GM23338 (cell line): ENCODE results near the gene NDNF. TPM values are rescaled to one million over a fixed set of nuclear protein-coding genes. Genes with fewer than 3 reads are reported as not detected.

ENCODE experiments used
- ATAC-seq: fragments of 200-7000 bp; cut with Tn5 transposase; 3 replicates; pipeline ENCODE4 v1.9.1; 2020
- DNase-seq: peaks from one replicate; pipeline ENCODE4 v3.0.0-alpha.2; 2015; ENCODE audit warnings: low spot score
- H2AFZ ChIP-seq: fragments of 200-600 bp; sonication (generic); 2 replicates; pipeline ENCODE4 v1.8.0; 2016; ENCODE audit warnings: antibody characterized with exemption, mild to moderate bottlenecking, moderate library complexity
- H3F3A ChIP-seq: fragments of 200-600 bp; sonication (generic); replicated peaks from 2 replicates; pipeline ENCODE4 v1.8.0; 2017; ENCODE audit warnings: antibody characterized with exemption, mixed run types, low read depth
- H3K27ac ChIP-seq: fragments of 200-600 bp; sonication (generic); 2 replicates; pipeline ENCODE4 v1.6.1; 2016; ENCODE audit warnings: low read depth
- H3K27me3 ChIP-seq: fragments of 200-600 bp; sonication (generic); 2 replicates; pipeline ENCODE4 v1.8.0; 2016; ENCODE audit warnings: mild to moderate bottlenecking, mixed run types, moderate library complexity; ENCODE audit not compliant: insufficient read depth
- H3K36me3 ChIP-seq: fragments of 200-600 bp; sonication (generic); 2 replicates; pipeline ENCODE4 v1.8.0; 2016; ENCODE audit warnings: mild to moderate bottlenecking; ENCODE audit not compliant: insufficient read depth
- H3K4me1 ChIP-seq: fragments of 200-600 bp; sonication (generic); 2 replicates; pipeline ENCODE4 v1.8.0; 2016; ENCODE audit warnings: mild to moderate bottlenecking, moderate library complexity; ENCODE audit not compliant: insufficient read depth
- H3K4me2 ChIP-seq: fragments of 200-600 bp; sonication (generic); 2 replicates; pipeline ENCODE4 v1.7.1; 2017; ENCODE audit warnings: mixed run types
- H3K4me3 ChIP-seq: fragments of 200-600 bp; sonication (generic); 2 replicates; pipeline ENCODE4 v1.6.1; 2016; ENCODE audit warnings: mixed run types
- H3K79me2 ChIP-seq: fragments of 200-600 bp; sonication (generic); replicated peaks from 2 replicates; pipeline ENCODE4 v1.8.0; 2017; ENCODE audit warnings: mild to moderate bottlenecking; ENCODE audit not compliant: insufficient read depth
- H3K9me2 ChIP-seq: fragments of 200-600 bp; sonication (generic); 2 replicates; pipeline ENCODE4 v1.8.0; 2017; ENCODE audit not compliant: insufficient read depth
- H4K20me1 ChIP-seq: fragments of 200-600 bp; sonication (generic); replicated peaks from 2 replicates; pipeline ENCODE4 v1.8.0; 2017; ENCODE audit warnings: mild to moderate bottlenecking; ENCODE audit not compliant: insufficient read depth
- H3K27ac Mint-ChIP-seq: 2 replicates; pipeline ENCODE4 v1.8.0; 2020; ENCODE audit warnings: inconsistent platforms, mild to moderate bottlenecking, moderate library complexity, mixed read lengths
- H3K27me3 Mint-ChIP-seq: 3 replicates; pipeline ENCODE4 v1.8.0; 2022; ENCODE audit warnings: low read depth, mild to moderate bottlenecking, moderate library complexity, mixed read lengths, inconsistent platforms; ENCODE audit not compliant: insufficient read depth, poor library complexity
- H3K36me3 Mint-ChIP-seq: 3 replicates; pipeline ENCODE4 v1.8.0; 2021; ENCODE audit warnings: low read depth, mild to moderate bottlenecking, inconsistent platforms, moderate library complexity, mixed read lengths
- H3K4me1 Mint-ChIP-seq: 3 replicates; pipeline ENCODE4 v1.8.0; 2020; ENCODE audit warnings: mild to moderate bottlenecking, inconsistent platforms, mixed read lengths
- H3K4me3 Mint-ChIP-seq: 3 replicates; pipeline ENCODE4 v1.8.0; 2021; ENCODE audit warnings: moderate library complexity, mild to moderate bottlenecking, inconsistent platforms, mixed read lengths
- H3K9me3 Mint-ChIP-seq: 3 replicates; pipeline ENCODE4 v1.8.0; 2020; ENCODE audit warnings: moderate library complexity, mild to moderate bottlenecking, inconsistent platforms, mixed read lengths
- CREB1 ChIP-seq: fragments of 250-450 bp; sonication (Bioruptor Pico); IDR thresholded peaks from 2 replicates; pipeline ENCODE4 v1.5.0; 2020; ENCODE audit warnings: low read depth, mild to moderate bottlenecking, moderate library complexity
- ETS1 ChIP-seq: IDR thresholded peaks from 2 replicates; pipeline ENCODE4 v1.6.1; 2016; ENCODE audit warnings: antibody characterized with exemption
- EZH2 ChIP-seq: fragments of 200-600 bp; sonication (generic); IDR thresholded peaks from one replicate; pipeline ENCODE4 v1.8.0; 2017; ENCODE audit warnings: antibody characterized with exemption, mild to moderate bottlenecking, low read depth; ENCODE audit not compliant: unreplicated experiment
- EZH2phosphoT487 ChIP-seq: fragments of 200-600 bp; sonication (generic); IDR thresholded peaks from one replicate; pipeline ENCODE4 v1.8.1; 2018; ENCODE audit warnings: antibody characterized with exemption; ENCODE audit not compliant: unreplicated experiment
- NANOG ChIP-seq: IDR thresholded peaks from 2 replicates; pipeline ENCODE4 v1.6.1; 2016; ENCODE audit warnings: antibody characterized with exemption, borderline replicate concordance
- ZNF331 ChIP-seq: fragments of 250-450 bp; sonication (Bioruptor Pico); IDR thresholded peaks from 2 replicates; pipeline ENCODE4 v1.5.0; 2020; ENCODE audit warnings: low read depth, mild to moderate bottlenecking, moderate library complexity
- ZNF462 ChIP-seq: fragments of 250-450 bp; sonication (Bioruptor Pico); IDR thresholded peaks from 2 replicates; pipeline ENCODE4 v1.5.0; 2020; ENCODE audit warnings: mild to moderate bottlenecking, moderate library complexity
- polyA plus RNA-seq: library from polyadenylated mRNA; unstranded; fragments of >200 nt; fragmentation: Nextera tagmentation; extraction: Ambion mirVana; gene quantifications from 2 replicates; pipeline ENCODE4 v1.2.1, GENCODE V29; 2016
- total RNA-seq: library from RNA; depleted of rRNA; stranded (reverse); fragments of >200 nt; shearing (Covaris generic); gene quantifications from 2 replicates; pipeline ENCODE4 v1.2.3, GENCODE V29; 2014
- TF ChIP-seq, protein P1 (sequence below), 2 experiments: fragments of 200-600 bp in 1 of 2; sonication (generic) in 1 of 2; conservative IDR thresholded peaks; 2 replicates each; pipeline versions ENCODE4 v1.5.1 to v1.6.1; 2016 to 2017; ENCODE audit warnings: antibody characterized with exemption in 2 of 2, low read depth in 2 of 2, mild to moderate bottlenecking in 2 of 2, moderate library complexity in 1 of 2
- TF ChIP-seq, protein P2 (sequence below): IDR thresholded peaks from one replicate; pipeline ENCODE4 v1.6.1; 2018; ENCODE audit warnings: antibody characterized with exemption; ENCODE audit not compliant: unreplicated experiment

NDNF gene
- total and polyA plus RNA-seq, 2 experiments from 2014 or later, result 0.31 to 0.73 TPM

DNA sequence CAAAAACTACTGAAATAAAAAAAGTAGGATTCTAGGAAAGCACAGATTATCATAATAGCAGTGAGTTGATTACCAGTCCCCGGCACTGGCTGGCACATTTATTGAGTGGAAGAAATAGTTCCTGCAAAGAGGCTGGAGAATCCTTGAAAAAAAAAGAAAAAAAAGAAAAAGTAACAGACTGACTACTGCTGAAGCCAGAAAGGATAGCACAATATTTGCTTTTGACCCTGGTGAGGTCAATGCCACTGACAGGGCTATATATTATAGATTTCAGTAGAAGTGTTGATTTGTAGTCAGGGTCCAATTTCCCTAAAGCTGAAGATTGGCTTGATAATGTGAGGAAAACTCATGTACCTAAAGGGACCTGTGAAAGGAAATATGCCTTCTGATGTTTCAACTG, 64.7 kb downstream of the NDNF start (continued):
- TF ChIP-seq, protein P1, sequence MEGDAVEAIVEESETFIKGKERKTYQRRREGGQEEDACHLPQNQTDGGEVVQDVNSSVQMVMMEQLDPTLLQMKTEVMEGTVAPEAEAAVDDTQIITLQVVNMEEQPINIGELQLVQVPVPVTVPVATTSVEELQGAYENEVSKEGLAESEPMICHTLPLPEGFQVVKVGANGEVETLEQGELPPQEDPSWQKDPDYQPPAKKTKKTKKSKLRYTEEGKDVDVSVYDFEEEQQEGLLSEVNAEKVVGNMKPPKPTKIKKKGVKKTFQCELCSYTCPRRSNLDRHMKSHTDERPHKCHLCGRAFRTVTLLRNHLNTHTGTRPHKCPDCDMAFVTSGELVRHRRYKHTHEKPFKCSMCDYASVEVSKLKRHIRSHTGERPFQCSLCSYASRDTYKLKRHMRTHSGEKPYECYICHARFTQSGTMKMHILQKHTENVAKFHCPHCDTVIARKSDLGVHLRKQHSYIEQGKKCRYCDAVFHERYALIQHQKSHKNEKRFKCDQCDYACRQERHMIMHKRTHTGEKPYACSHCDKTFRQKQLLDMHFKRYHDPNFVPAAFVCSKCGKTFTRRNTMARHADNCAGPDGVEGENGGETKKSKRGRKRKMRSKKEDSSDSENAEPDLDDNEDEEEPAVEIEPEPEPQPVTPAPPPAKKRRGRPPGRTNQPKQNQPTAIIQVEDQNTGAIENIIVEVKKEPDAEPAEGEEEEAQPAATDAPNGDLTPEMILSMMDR (conservative IDR thresholded peaks at IDR 0.05; ENCODE audit: low read depth in 2 of 2), result no peak
- TF ChIP-seq ZNF331 (CRISPR knock-in tag), result no peak
- TF ChIP-seq ETS1, result no peak
- TF ChIP-seq NANOG, result no peak
- TF ChIP-seq EZH2phosphoT487, result no peak

DNA sequence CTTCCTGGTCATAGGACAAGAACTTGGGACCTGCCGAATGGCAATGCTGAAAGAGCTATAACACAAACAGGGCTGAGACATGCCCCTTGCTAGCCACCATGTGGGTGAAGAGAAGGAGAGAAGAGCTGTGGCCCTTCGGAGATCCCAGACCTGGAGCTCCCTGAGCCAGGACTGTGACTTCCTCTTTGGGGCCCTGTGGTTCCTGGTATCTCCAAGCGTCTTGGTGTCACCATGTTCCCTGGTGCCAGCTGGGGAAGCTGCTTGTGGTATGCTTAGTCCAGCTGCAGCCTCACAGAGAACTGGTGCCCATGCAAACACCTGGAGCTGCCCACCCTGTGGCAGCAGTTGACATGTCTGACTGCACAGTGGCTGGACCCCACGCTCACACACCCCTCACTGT, 68.5 kb downstream of the NDNF start:
- no peaks in the 10 kb centered on the region for H4K20me1 ChIP-seq
- no peak overlapping the region for H3K4me3 Mint-ChIP-seq
- no peak overlapping the region for H3K27ac Mint-ChIP-seq
- H3K9me3 Mint-ChIP-seq, result peaks cover 20% of the 10 kb centered on the region
- no peaks in the 10 kb centered on the region for H3K27me3 ChIP-seq
- peaks cover 5% of the 10 kb centered on the region for H3K27me3 Mint-ChIP-seq
- H3K36me3 ChIP-seq, result no peaks in the 10 kb centered on the region
- TF ChIP-seq NANOG, result no peak
- TF ChIP-seq CREB1 (CRISPR knock-in tag), result no peak
- TF ChIP-seq ZNF462 (CRISPR knock-in tag), result no peak
- no peak for TF ChIP-seq ZNF331 (CRISPR knock-in tag)
- TF ChIP-seq, protein P2, sequence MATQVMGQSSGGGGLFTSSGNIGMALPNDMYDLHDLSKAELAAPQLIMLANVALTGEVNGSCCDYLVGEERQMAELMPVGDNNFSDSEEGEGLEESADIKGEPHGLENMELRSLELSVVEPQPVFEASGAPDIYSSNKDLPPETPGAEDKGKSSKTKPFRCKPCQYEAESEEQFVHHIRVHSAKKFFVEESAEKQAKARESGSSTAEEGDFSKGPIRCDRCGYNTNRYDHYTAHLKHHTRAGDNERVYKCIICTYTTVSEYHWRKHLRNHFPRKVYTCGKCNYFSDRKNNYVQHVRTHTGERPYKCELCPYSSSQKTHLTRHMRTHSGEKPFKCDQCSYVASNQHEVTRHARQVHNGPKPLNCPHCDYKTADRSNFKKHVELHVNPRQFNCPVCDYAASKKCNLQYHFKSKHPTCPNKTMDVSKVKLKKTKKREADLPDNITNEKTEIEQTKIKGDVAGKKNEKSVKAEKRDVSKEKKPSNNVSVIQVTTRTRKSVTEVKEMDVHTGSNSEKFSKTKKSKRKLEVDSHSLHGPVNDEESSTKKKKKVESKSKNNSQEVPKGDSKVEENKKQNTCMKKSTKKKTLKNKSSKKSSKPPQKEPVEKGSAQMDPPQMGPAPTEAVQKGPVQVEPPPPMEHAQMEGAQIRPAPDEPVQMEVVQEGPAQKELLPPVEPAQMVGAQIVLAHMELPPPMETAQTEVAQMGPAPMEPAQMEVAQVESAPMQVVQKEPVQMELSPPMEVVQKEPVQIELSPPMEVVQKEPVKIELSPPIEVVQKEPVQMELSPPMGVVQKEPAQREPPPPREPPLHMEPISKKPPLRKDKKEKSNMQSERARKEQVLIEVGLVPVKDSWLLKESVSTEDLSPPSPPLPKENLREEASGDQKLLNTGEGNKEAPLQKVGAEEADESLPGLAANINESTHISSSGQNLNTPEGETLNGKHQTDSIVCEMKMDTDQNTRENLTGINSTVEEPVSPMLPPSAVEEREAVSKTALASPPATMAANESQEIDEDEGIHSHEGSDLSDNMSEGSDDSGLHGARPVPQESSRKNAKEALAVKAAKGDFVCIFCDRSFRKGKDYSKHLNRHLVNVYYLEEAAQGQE, result no peak
- no peak for TF ChIP-seq EZH2
- no peak overlapping the region for H3K27ac ChIP-seq
- peaks cover 10% of the 10 kb centered on the region for H3K36me3 Mint-ChIP-seq
- peaks cover 1% of the 10 kb centered on the region for H3K4me1 ChIP-seq
- DNase-seq (no peak), ATAC-seq (no peak)
- no peaks in the 10 kb centered on the region for H3F3A ChIP-seq
- no peak overlapping the region for H2AFZ ChIP-seq
- H3K4me3 ChIP-seq, result no peak overlapping the region
- no peaks in the 10 kb centered on the region for H3K4me1 Mint-ChIP-seq
- no peak overlapping the region for H3K4me2 ChIP-seq
- H3K79me2 ChIP-seq, result no peaks in the 10 kb centered on the region
- H3K9me2 ChIP-seq, result no peaks in the 10 kb centered on the region
